HG03469 (cell line): ENCODE measurements around the gene MAP4.

Experiments
- ATAC-seq: cut with Tn5 transposase; IDR thresholded peaks from one replicate; pipeline ENCODE4 v1.9.1; 2021; ENCODE audit warnings: mild to moderate bottlenecking, moderate library complexity, moderate number of reproducible peaks; ENCODE audit not compliant: unreplicated experiment

Gene MAP4

GRCh38 chr3:47867451-47868044, 148.7 kb downstream of the MAP4 start:
- ATAC-seq: no peak

GRCh38 chr3:47865192-47865591, 151.0 kb downstream of the MAP4 start:
- ATAC-seq: no peak

GRCh38 chr3:47863391-47864128, 152.7 kb downstream of the MAP4 start:
- ATAC-seq: no peak

- no peak for ATAC-seq
These were observed 156.1 kb downstream of the MAP4 start for GRCh38 chr3:47859956-47860605.

GRCh38 chr3:47857151-47857550, 159.1 kb downstream of the MAP4 start:
- ATAC-seq: no peak

GRCh38 chr3:47856669-47857068, 159.5 kb downstream of the MAP4 start:
- ATAC-seq: no peak

- ATAC-seq: no peak
These were observed 160.5 kb downstream of the MAP4 start for GRCh38 chr3:47855461-47856383.

GRCh38 chr3:47854720-47855455, 161.3 kb downstream of the MAP4 start:
- ATAC-seq: no peak

- ATAC-seq: no peak
These were observed 161.9 kb downstream of the MAP4 start for GRCh38 chr3:47854267-47854666.

GRCh38 chr3:47852604-47853602, 163.3 kb downstream of the MAP4 start:
- no peak for ATAC-seq

GRCh38 chr3:47851888-47852603, 164.2 kb downstream of the MAP4 start:
- ATAC-seq: no peak

- no peak for ATAC-seq
These were observed 165.4 kb downstream of the MAP4 start for GRCh38 chr3:47850564-47851410.

GRCh38 chr3:47849699-47850563, 166.3 kb downstream of the MAP4 start:
- ATAC-seq: no peak

GRCh38 chr3:47849186-47849698, 167.0 kb downstream of the MAP4 start:
- ATAC-seq: no peak

GRCh38 chr3:47848599-47849117, 167.6 kb downstream of the MAP4 start:
- no peak for ATAC-seq

- ATAC-seq: no peak
These were observed 168.3 kb downstream of the MAP4 start for GRCh38 chr3:47847801-47848518.
